Measurements from ENCODE around the gene PREP. TPM values are rescaled to one million over a fixed set of nuclear protein-coding genes. Genes with fewer than 3 reads are reported as not detected.

Gene PREP
- total and polyA plus RNA-seq, 2 of the 8 experiments (the other 6 are each of a cell fraction or from before 2014, with no cell fraction given): 26.8 to 70.0 TPM

DNA sequence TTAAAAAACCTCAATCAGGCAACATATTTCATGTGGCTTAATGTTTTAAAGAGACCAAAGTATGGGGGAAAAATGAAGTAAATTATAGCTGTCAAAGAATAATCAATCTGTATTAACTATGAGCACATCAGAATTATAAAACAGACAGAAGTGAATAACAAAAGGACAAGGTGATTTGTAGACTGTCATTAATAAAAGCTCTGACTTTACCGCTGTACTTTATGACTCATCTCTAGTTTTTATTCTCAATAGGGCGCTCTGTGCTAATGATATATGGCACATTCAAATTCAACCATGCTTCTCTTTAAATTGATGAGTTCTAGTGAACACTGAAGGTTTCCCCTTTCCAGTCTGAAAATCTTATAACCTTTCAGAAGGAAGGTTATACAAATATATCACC, 72.0 kb downstream of the PREP start (continued):
- TF ChIP-seq MAFK (IDR thresholded peaks at IDR 0.05; ENCODE audit: low read depth, low read length) (no peak), SP1 (IDR thresholded peaks at IDR 0.05; ENCODE audit: low read depth, low read length) (no peak), YY1 (IDR thresholded peaks at IDR 0.05; ENCODE audit: low read depth, low read length) (no peak), JUND (IDR thresholded peaks at IDR 0.05; ENCODE audit: low read length) (no peak)

Data from H1 (cell line).